ENCODE data around the gene OPRL1. TPM values are rescaled to one million over a fixed set of nuclear protein-coding genes. Genes with fewer than 3 reads are reported as not detected.

Gene OPRL1
- 0.70 and 0.89 TPM in 2 replicates for total RNA-seq

GRCh38 chr20:64080013-64080812, at the start of gene OPRL1:
OPRL1 (plus strand) TSS chr20:64080082; CDS start chr20:64092721, 12,639 bp downstream.
- intact Hi-C loops (cut with micrococcal nuclease): no loop called here

- intact Hi-C loops (cut with micrococcal nuclease): no loop called here
These were observed 49.3 kb upstream of the OPRL1 start for GRCh38 chr20:64030371-64031134.

- intact Hi-C loops (cut with micrococcal nuclease): no loop called here
These were observed 48.0 kb upstream of the OPRL1 start for GRCh38 chr20:64031822-64032314.

GRCh38 chr20:64032706-64033624, 46.9 kb upstream of the OPRL1 start:
- intact Hi-C loops (cut with micrococcal nuclease): no loop called here

GRCh38 chr20:64033981-64034493, 45.8 kb upstream of the OPRL1 start:
- intact Hi-C loops (cut with micrococcal nuclease): no loop called here

- intact Hi-C loops (cut with micrococcal nuclease): loop anchor here (5.0 kb wide), 1 partner anchor 42 kb away; the partner anchor contains the start of gene RGS19
These were observed 44.6 kb upstream of the OPRL1 start for GRCh38 chr20:64035066-64035932.

GRCh38 chr20:64035933-64036345, 43.9 kb upstream of the OPRL1 start, which contains the start of gene C20orf204:
C20orf204 (plus strand) TSS chr20:64036182; CDS start chr20:64036324, 142 bp downstream.
- intact Hi-C loops (cut with micrococcal nuclease): loop anchor here (5.0 kb wide), 1 partner anchor 41 kb away; the partner anchor contains the start of gene RGS19

- intact Hi-C loops (cut with micrococcal nuclease): loop anchor here (5.0 kb wide), 1 partner anchor 41 kb away; the partner anchor contains the start of gene RGS19
These were observed 43.3 kb upstream of the OPRL1 start for GRCh38 chr20:64036346-64037198.

- intact Hi-C loops (cut with micrococcal nuclease): loop anchor here (5.0 kb wide), 1 partner anchor 40 kb away; the partner anchor contains the start of gene RGS19
These were observed 42.7 kb upstream of the OPRL1 start for GRCh38 chr20:64037199-64037497.

GRCh38 chr20:64037498-64038213, 42.2 kb upstream of the OPRL1 start:
- intact Hi-C loops (cut with micrococcal nuclease): loop anchor here (1.0 to 5.0 kb wide), 5 partner anchors 12 to 83 kb away; partner anchors contain the start of genes RGS19 and SOX18

- intact Hi-C loops (cut with micrococcal nuclease): loop anchor here (1.0 to 5.0 kb wide), 5 partner anchors 11 to 83 kb away; partner anchors contain the start of genes RGS19 and SOX18
These were observed 41.7 kb upstream of the OPRL1 start for GRCh38 chr20:64038224-64038564.

GRCh38 chr20:64038565-64039292, 41.2 kb upstream of the OPRL1 start:
- intact Hi-C loops (cut with micrococcal nuclease): loop anchor here (1.0 to 5.0 kb wide), 5 partner anchors 11 to 82 kb away; partner anchors contain the start of genes RGS19 and SOX18

- intact Hi-C loops (cut with micrococcal nuclease): loop anchor here (2.0 to 5.0 kb wide), 3 partner anchors 17 to 81 kb away; partner anchors contain the start of gene RGS19
These were observed 40.4 kb upstream of the OPRL1 start for GRCh38 chr20:64039293-64040160.

GRCh38 chr20:64040231-64041039, 39.4 kb upstream of the OPRL1 start:
- intact Hi-C loops (cut with micrococcal nuclease): no loop called here
